Activated naive CD8-positive, alpha-beta T cell treated with anti-CD3 and anti-CD28 coated beads, Interleukin-2, amount 10 ng/mL, durations not matched to agents 7 days and 5 days (primary cell): Measurements from ENCODE around the gene TNN. TPM values are rescaled to one million over a fixed set of nuclear protein-coding genes. Genes with fewer than 3 reads are reported as not detected.
"Not testable (repeated sequence)": the region's sequence is repeated elsewhere in the genome, so short reads cannot be mapped to it uniquely, and the experiment has no call there.

Experiments used
- ATAC-seq: fragments of 150-1000 bp; cut with Tn5 transposase; one replicate; pipeline ENCODE4 v1.10.0; 2021; ENCODE audit warnings: low read depth, moderate library complexity
- POLR2A ChIA-PET: fragments of 350-600 bp; sonication (Branson Sonifier 250); formaldehyde crosslinking; loops from one replicate; lab custom pipeline; 2021; ENCODE audit warnings: antibody characterized with exemption; lab: Charles Lee
- DNase-seq: peaks from one replicate; pipeline ENCODE4 v3.0.0; 2021
- H3K27ac Mint-ChIP-seq: one replicate; pipeline ENCODE4 v1.8.0; 2022; ENCODE audit warnings: mild to moderate bottlenecking, mixed read lengths
- H3K27me3 Mint-ChIP-seq: one replicate; pipeline ENCODE4 v1.8.0; 2022; ENCODE audit warnings: mild to moderate bottlenecking, moderate library complexity, mixed read lengths
- H3K36me3 Mint-ChIP-seq: one replicate; pipeline ENCODE4 v1.8.0; 2021; ENCODE audit warnings: mild to moderate bottlenecking, mixed read lengths
- H3K4me1 Mint-ChIP-seq: one replicate; pipeline ENCODE4 v1.8.0; 2021; ENCODE audit warnings: mixed read lengths
- H3K4me3 Mint-ChIP-seq: one replicate; pipeline ENCODE4 v1.8.0; 2022; ENCODE audit warnings: mild to moderate bottlenecking, moderate library complexity, mixed read lengths
- H3K9me3 Mint-ChIP-seq: one replicate; pipeline ENCODE4 v1.8.0; 2021; ENCODE audit warnings: mixed read lengths
- total RNA-seq, 2 experiments: library from RNA; stranded (reverse); gene quantifications; one replicate each; pipeline ENCODE4 v1.2.3, GENCODE V29; 2021

The TNN gene
- total RNA-seq, 2 experiments from 2014 or later, result not detected

- no peaks in the 10 kb centered on the region for H3K36me3 Mint-ChIP-seq
- POLR2A ChIA-PET, result no interaction called here
- no peaks in the 10 kb centered on the region for H3K4me1 Mint-ChIP-seq
- ATAC-seq (no peak), DNase-seq (no peak)
- H3K27ac Mint-ChIP-seq, result no peak overlapping the region
- H3K4me3 Mint-ChIP-seq, result no peak overlapping the region
- peaks cover 12% of the 10 kb centered on the region for H3K27me3 Mint-ChIP-seq
- H3K9me3 Mint-ChIP-seq, result no peaks in the 10 kb centered on the region
These were observed 25.0 kb upstream of the TNN start for GRCh38 chr1:175042650-175043049.

DNA sequence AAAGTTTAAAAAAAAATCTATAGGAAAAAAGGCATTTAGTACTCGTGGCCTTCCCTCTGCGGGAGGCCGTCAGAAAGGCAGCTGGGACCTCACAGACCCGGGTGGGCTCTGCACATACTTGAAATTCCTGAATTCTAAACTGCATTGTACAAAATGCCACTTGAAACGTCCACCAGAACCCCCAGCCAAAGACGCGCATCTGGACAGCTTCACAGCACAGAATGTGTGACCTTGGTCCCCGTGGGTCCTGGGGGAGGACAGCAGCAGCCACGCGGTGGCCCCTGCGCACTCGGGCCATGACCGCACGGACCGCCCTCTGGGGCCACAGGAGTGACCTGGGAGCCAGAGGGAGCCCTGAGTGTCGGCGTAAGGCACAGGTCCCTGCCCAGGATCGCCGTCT is 23.8 kb upstream of the TNN start:
- POLR2A ChIA-PET, result no interaction called here
- no peak overlapping the region for H3K27ac Mint-ChIP-seq
- DNase-seq (no peak), ATAC-seq (no peak)
- no peaks in the 10 kb centered on the region for H3K36me3 Mint-ChIP-seq
- no peaks in the 10 kb centered on the region for H3K9me3 Mint-ChIP-seq
- H3K4me3 Mint-ChIP-seq, result no peak overlapping the region
- H3K4me1 Mint-ChIP-seq, result no peaks in the 10 kb centered on the region
- H3K27me3 Mint-ChIP-seq, result peaks cover 19% of the 10 kb centered on the region

GRCh38 chr1:175044591-175044990 is 23.0 kb upstream of the TNN start:
- H3K9me3 Mint-ChIP-seq, H3K4me1 Mint-ChIP-seq, H3K36me3 Mint-ChIP-seq, ATAC-seq, POLR2A ChIA-PET, H3K4me3 Mint-ChIP-seq, DNase-seq, H3K27ac Mint-ChIP-seq: not testable (repeated sequence)
- peaks cover 22% of the 10 kb centered on the region for H3K27me3 Mint-ChIP-seq

- POLR2A ChIA-PET, result no interaction called here
- no peak overlapping the region for H3K27ac Mint-ChIP-seq
- no peak for ATAC-seq
These were observed 22.5 kb upstream of the TNN start for GRCh38 chr1:175045097-175045496.

DNA sequence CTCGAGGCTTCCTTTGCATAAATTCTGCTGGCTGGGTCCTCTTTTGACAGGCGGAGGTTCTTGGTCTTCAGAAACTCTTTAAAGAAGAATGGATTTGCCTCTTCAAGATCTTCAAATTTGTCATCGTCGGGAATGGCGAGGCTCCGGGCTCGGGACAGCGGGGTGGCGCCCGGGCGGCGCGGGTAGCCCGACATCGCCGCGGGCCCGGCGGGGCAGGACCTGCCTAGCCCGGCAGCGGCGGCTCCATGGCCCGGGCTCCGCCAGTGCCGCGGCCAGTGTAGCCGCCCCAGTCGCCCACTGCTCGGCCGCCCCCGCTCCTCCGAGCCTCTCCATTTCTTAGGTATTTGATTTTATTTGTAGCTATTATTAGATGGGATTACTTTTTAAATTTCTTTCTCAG is 22.1 kb upstream of the TNN start:
- no peak overlapping the region for H3K4me3 Mint-ChIP-seq
- DNase-seq (no peak), ATAC-seq (no peak)
- H3K27me3 Mint-ChIP-seq, result peaks cover 22% of the 10 kb centered on the region
- no peaks in the 10 kb centered on the region for H3K36me3 Mint-ChIP-seq
- H3K4me1 Mint-ChIP-seq, result no peaks in the 10 kb centered on the region
- H3K9me3 Mint-ChIP-seq, result no peaks in the 10 kb centered on the region
- POLR2A ChIA-PET, result no interaction called here
- no peak overlapping the region for H3K27ac Mint-ChIP-seq

More at GRCh38 chr1:175045097-175045496, 22.5 kb upstream of the TNN start:
- Mint-ChIP-seq H3K27me3 (peaks cover 22% of the 10 kb centered on the region), H3K9me3 (no peaks in the 10 kb centered on the region), H3K4me1 (no peaks in the 10 kb centered on the region), H3K36me3 (no peaks in the 10 kb centered on the region), H3K4me3 (no peak overlapping the region)
- DNase-seq, result no peak

DNA sequence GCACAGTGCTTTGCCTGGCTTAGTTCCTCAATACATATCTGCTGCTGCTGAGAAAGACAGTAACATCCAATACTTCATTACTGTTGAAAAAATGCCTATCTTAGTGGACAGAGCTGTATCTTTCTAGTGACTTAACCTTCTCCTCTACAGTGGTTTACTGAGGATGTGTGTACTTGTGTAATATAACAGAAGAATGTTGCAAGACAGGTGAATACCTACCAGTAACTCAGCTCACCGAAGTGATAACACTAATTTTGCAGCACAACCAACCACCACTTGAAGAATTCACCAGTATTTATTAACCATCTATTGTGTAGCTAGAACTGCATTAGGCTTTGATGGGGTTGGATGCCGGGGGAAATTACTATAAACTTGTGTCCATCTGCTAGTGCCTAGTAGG is 16.6 kb upstream of the TNN start:
- no peaks in the 10 kb centered on the region for H3K4me1 Mint-ChIP-seq

DNA sequence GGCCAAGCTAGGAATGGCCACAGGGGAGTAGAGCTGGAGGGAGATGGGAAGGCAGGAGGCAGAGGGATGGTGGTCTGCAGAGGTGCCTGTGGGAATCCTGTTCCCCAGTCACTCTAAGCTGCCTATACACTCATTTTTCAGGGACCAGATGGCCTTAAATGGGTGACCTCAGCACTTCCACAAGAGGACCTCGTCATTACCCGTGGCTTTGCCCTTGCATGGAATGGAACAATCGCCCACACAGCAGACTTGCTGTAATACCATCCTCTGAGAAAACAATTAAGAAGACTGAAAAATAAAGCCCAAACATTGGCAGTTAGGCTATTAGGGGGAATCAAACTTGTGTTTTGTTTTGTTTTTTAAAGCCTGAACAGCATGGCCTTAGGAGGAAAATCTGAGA is 12.9 kb upstream of the TNN start:
- Mint-ChIP-seq H3K9me3 (peaks cover 3% of the 10 kb centered on the region), H3K4me3 (no peak overlapping the region), H3K4me1 (no peaks in the 10 kb centered on the region), H3K27me3 (peaks cover 24% of the 10 kb centered on the region), H3K27ac (no peak overlapping the region), H3K36me3 (no peaks in the 10 kb centered on the region)
- DNase-seq, result no peak
- ATAC-seq, result no peak
- POLR2A ChIA-PET, result no interaction called here

More for the DNA sequence above, 16.6 kb upstream of the TNN start:
- H3K4me3 Mint-ChIP-seq, result no peak overlapping the region
- DNase-seq (no peak), ATAC-seq (no peak)
- POLR2A ChIA-PET, result no interaction called here
- peaks cover 24% of the 10 kb centered on the region for H3K27me3 Mint-ChIP-seq
- H3K36me3 Mint-ChIP-seq, result no peaks in the 10 kb centered on the region
- no peaks in the 10 kb centered on the region for H3K9me3 Mint-ChIP-seq
- H3K27ac Mint-ChIP-seq, result no peak overlapping the region

- Mint-ChIP-seq H3K36me3 (no peaks in the 10 kb centered on the region), H3K4me3 (no peak overlapping the region), H3K27me3 (peaks cover 27% of the 10 kb centered on the region), H3K9me3 (no peaks in the 10 kb centered on the region), H3K4me1 (no peaks in the 10 kb centered on the region), H3K27ac (no peak overlapping the region)
- DNase-seq (no peak), ATAC-seq (no peak)
- POLR2A ChIA-PET, result no interaction called here
These were observed 5.3 kb upstream of the TNN start for GRCh38 chr1:175062339-175062738.

DNA sequence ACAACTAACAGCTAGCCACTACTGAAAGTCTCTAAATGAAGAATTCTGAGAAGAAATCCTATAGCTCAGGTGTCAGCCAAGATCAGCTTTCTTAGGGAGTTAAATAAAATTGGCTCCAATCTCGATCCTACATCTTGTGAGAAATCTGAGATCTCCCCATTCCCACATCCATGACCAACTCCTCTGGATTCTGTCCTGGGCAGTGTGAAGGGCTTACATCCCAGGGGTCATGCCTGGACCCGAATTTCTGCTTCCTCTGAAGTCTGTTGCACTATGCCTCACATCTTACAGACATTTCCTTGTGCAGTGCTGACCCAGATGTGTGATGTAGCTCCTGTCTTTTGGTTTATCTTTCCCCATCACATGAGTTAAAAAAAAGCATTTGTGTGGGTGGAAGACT is 4.8 kb upstream of the TNN start:
- H3K4me3 Mint-ChIP-seq, result no peak overlapping the region
- no peaks in the 10 kb centered on the region for H3K9me3 Mint-ChIP-seq
- POLR2A ChIA-PET, result no interaction called here
- H3K27ac Mint-ChIP-seq, result no peak overlapping the region
- DNase-seq (no peak), ATAC-seq (no peak)
- no peaks in the 10 kb centered on the region for H3K36me3 Mint-ChIP-seq
- H3K27me3 Mint-ChIP-seq, result peaks cover 23% of the 10 kb centered on the region
- H3K4me1 Mint-ChIP-seq, result no peaks in the 10 kb centered on the region

DNA sequence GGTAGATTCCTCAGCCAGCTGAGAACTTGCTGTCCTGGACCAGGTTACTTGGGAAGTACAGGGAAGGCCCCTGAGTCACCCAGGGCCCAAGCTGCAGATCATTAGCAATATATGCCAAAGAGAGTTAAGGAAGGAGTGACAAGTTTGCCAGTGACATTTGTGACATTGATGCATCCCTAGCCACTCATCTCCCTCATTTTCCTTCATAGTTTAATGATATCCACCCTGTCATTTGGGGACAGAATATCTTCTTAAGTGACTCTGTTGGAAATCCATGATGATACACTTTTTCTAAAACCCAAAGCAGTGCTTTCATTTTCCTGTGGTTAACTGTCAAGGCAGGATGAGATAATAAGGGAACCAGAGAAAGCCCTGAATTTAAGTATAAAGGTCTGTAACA is 3.2 kb downstream of the TNN start:
- POLR2A ChIA-PET, result no interaction called here
- peaks cover 15% of the 10 kb centered on the region for H3K4me1 Mint-ChIP-seq
- H3K27me3 Mint-ChIP-seq, result peaks cover 20% of the 10 kb centered on the region
- ATAC-seq, result no peak
- H3K4me3 Mint-ChIP-seq, result no peak overlapping the region
- no peaks in the 10 kb centered on the region for H3K9me3 Mint-ChIP-seq
- no peak for DNase-seq
- H3K27ac Mint-ChIP-seq, result no peak overlapping the region
- H3K36me3 Mint-ChIP-seq, result no peaks in the 10 kb centered on the region

DNA sequence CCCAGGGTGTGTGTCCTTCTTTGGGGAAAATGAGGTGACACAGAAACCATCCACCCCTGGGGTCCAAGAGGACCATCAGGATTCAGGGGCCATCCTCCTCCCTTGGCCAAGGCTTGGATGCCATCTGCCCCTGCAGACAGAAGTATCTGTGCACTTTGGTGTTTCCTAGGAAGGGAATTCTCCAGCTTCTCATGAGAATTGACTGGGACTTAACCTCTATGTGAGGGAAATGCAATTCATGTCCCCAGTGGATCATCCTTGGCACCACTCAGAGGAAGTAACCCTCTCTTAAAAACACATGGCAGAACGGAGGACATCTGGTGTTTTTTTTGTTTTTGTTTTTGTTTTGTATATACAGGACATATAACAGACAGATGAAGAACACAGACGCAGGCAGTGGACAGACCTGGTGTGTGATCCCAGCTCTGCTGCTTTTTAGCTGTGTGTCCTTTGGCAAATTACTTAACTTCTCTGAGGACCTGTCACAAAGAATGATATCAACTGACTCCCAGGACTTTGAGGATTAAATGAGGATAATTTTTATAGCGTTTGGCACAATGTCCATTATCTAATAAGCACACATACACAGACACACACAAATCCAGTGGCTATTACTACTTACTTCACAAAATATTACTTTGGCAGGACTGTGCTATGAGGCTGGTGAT is 3.8 kb downstream of the TNN start:
- ATAC-seq (no peak), DNase-seq (no peak)
- Mint-ChIP-seq H3K36me3 (no peaks in the 10 kb centered on the region), H3K27me3 (peaks cover 15% of the 10 kb centered on the region), H3K4me1 (peaks cover 15% of the 10 kb centered on the region), H3K4me3 (no peak overlapping the region), H3K9me3 (no peaks in the 10 kb centered on the region), H3K27ac (no peak overlapping the region)
- POLR2A ChIA-PET, result no interaction called here

DNA sequence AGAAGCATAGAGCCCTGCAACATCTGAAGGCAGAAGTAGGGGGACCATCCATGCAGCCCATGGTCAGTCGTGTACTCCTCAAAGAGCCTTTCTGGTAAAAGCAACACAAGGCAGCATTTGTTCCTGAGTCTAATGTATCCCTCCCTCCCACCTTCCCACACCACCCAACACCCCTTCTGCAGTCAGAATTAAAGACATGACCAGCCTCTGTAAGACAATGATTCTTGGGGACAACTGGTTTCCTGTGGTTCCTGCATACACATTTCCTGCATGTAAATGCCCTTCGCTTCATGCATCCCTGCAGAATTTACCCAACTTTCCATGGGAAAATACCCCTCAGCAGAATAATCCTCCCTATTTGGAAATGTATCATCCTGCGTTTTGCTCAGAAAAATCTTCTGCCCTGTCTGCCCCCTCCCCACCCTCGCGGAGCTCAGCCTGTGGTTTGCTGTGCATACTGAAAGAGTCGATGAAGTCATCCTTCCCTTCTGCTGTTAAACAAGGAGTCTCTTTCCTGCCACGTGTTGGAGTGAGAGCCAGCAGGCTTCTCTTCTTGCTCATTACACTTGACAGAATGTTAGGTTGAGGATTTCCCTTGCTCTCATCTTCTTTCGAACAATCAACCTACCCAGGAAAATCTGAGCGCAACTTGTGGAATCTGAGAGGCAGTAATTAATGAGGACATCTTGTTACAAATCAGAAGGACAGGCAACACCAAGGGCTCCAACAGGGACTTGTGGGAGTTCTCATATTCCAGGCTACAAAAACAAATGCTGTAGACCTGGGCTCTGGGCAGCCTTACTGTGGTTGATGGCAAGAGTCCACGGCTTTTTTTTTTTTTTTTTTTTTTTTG is 4.7 kb downstream of the TNN start:
- POLR2A ChIA-PET, result no interaction called here
- Mint-ChIP-seq H3K4me1 (peaks cover 15% of the 10 kb centered on the region), H3K9me3 (no peaks in the 10 kb centered on the region), H3K36me3 (no peaks in the 10 kb centered on the region), H3K4me3 (peak overlapping the region; percentile 73), H3K27ac (no peak overlapping the region), H3K27me3 (peaks cover 14% of the 10 kb centered on the region)
- DNase-seq (no peak), ATAC-seq (peak; percentile 83)

DNA sequence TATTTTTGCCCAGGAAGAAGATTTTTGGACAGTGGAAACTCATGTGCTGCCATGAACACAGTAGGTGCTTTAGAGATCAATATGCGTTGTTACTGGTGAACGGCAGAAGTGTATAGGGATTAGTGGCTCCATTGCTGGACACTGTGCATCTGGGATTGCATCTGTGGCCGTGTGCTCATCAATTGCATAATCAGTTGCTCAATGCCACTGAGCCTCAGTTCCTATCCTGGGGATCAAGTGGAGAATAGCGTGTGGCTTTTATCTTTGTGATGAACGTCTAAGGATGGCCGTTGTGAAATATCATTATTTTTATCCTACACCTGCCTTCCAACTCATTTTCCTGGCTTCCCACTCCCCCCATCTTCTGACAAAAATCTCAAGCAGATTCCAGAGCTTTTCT is 5.4 kb downstream of the TNN start:
- POLR2A ChIA-PET, result no interaction called here
- ATAC-seq, result no peak

DNA sequence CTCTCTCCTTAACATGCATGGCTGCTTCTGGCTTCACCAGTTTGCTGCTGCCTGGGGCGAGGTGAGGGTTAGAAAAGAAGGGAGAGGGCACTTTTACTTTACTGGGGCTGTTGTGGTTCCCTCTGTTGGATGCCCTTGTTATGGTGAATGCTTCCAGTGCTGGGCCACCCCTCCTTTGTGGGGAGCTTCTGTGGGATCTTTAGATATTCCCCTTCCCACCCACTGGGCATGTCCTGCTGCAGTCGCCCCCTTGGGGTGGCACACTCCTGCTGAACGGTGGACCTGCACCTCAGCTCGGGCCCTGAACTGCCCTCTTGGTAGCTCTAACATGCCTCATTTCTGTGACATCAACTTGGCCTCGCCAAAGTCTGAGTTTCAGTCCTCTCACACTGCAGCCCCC is 6.0 kb downstream of the TNN start:
- POLR2A ChIA-PET, result no interaction called here
- Mint-ChIP-seq H3K9me3 (no peaks in the 10 kb centered on the region), H3K27ac (no peak overlapping the region), H3K36me3 (no peaks in the 10 kb centered on the region), H3K27me3 (peaks cover 14% of the 10 kb centered on the region), H3K4me1 (peaks cover 15% of the 10 kb centered on the region), H3K4me3 (no peak overlapping the region)
- no peak for DNase-seq
- no peak for ATAC-seq

More for the DNA sequence above, 5.4 kb downstream of the TNN start:
- DNase-seq, result no peak
- Mint-ChIP-seq H3K4me1 (peaks cover 15% of the 10 kb centered on the region), H3K9me3 (no peaks in the 10 kb centered on the region), H3K27ac (no peak overlapping the region), H3K4me3 (no peak overlapping the region), H3K36me3 (no peaks in the 10 kb centered on the region), H3K27me3 (peaks cover 14% of the 10 kb centered on the region)
